Calu3 (cell line): ENCODE results near the gene SLC35G4. TPM values are rescaled to one million over a fixed set of nuclear protein-coding genes. Genes with fewer than 3 reads are reported as not detected.
"Not testable (repeated sequence)": the region's sequence is repeated elsewhere in the genome, so short reads cannot be mapped to it uniquely, and the experiment has no call there.

Source experiments
- BruUV-seq: library from RNA; stranded (reverse); fragments of 400-500 nt; replicated peaks from 2 replicates; lab custom pipeline; 2021; lab: Mats Ljungman, UMichigan
- CTCF ChIA-PET: fragments of 300-600 bp; sonication (Branson Sonifier 250); formaldehyde crosslinking; loops from one replicate; lab custom pipeline; 2022; ENCODE audit warnings: antibody characterized with exemption; lab: Charles Lee
- DNase-seq: peaks from one replicate; pipeline ENCODE4 v3.0.0; 2022
- H3K27ac Mint-ChIP-seq: one replicate; pipeline ENCODE4 v1.8.0; 2022; ENCODE audit warnings: mixed read lengths; ENCODE audit not compliant: unreplicated experiment
- H3K27me3 Mint-ChIP-seq: one replicate; pipeline ENCODE4 v1.8.0; 2022; ENCODE audit warnings: mixed read lengths; ENCODE audit not compliant: unreplicated experiment
- H3K36me3 Mint-ChIP-seq: one replicate; pipeline ENCODE4 v1.8.0; 2022; ENCODE audit warnings: mild to moderate bottlenecking, moderate library complexity, mixed read lengths; ENCODE audit not compliant: insufficient read depth, unreplicated experiment
- H3K4me1 Mint-ChIP-seq: one replicate; pipeline ENCODE4 v1.8.0; 2022; ENCODE audit warnings: mild to moderate bottlenecking, low read depth, mixed read lengths; ENCODE audit not compliant: unreplicated experiment
- H3K4me3 Mint-ChIP-seq: one replicate; pipeline ENCODE4 v1.8.0; 2022; ENCODE audit warnings: mild to moderate bottlenecking, low read depth, moderate library complexity, mixed read lengths; ENCODE audit not compliant: unreplicated experiment
- H3K9me3 Mint-ChIP-seq: one replicate; pipeline ENCODE4 v1.8.0; 2022; ENCODE audit warnings: low read depth, mixed read lengths; ENCODE audit not compliant: unreplicated experiment
- intact Hi-C: fragments of 100-400 bp; cut with micrococcal nuclease; formaldehyde crosslinking; loops from one replicate; pipeline ENCODE4 v1.10.0; 2022; ENCODE audit not compliant: unreplicated experiment
- total RNA-seq: library from RNA; stranded (reverse); gene quantifications from 2 replicates; pipeline ENCODE4 v1.2.3, GENCODE V29; 2022
- TF ChIP-seq, protein P1 (sequence below): fragments of 200-600 bp; IDR thresholded peaks from one replicate; pipeline ENCODE4 v1.8.0; 2022; ENCODE audit warnings: antibody characterized with exemption; ENCODE audit not compliant: unreplicated experiment

SLC35G4 gene
- total RNA-seq, 1 experiment from 2014 or later: not detected

DNA sequence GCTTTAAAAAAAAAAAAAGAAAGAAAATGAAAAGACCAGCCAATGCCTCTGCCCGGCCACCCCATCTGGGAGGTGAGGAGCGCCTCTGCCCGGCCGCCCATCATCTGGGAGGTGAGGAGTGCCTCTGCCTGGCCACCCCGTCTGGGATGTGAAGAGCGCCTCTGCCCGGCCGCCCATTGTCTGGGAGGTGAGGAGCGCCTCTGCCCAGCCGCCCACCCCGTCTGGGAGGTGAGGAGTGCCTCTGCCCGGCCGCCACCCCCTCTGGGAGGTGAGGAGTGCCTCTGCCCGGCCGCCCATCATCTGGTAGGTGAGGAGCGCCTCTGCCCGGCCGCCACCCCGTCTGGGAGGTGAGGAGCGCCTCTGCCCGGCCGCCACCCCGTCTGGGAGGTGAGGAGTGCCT lies 37.9 kb downstream of the SLC35G4 start:
- BruUV-seq, intact Hi-C loops, H3K27ac Mint-ChIP-seq, H3K4me3 Mint-ChIP-seq, H3K4me1 Mint-ChIP-seq, DNase-seq, CTCF ChIA-PET, H3K36me3 Mint-ChIP-seq, H3K9me3 Mint-ChIP-seq: not testable (repeated sequence)
- H3K27me3 Mint-ChIP-seq: peaks cover 28% of the 10 kb centered on the region

DNA sequence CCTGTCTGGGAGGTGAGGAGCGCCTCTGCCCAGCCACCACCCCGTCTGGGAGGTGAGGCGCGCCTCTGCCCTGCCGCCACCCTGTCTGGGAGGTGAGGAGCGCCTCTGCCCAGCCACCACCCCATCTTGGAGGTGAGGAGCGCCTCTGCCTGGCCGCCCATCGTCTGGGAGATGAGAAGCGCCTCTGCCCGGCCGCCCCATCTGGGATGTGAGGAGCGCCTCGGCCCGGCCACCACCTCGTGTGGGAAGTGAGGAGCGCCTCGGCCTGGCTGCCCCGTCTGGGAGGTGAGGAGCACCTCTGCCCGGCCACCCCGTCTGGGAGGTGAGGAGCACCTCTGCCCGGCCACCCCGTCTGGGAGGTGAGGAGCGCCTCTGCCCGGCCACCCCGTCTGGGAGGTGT lies 38.4 kb downstream of the SLC35G4 start:
- H3K4me1 Mint-ChIP-seq, CTCF ChIA-PET, H3K9me3 Mint-ChIP-seq, intact Hi-C loops, H3K27ac Mint-ChIP-seq, BruUV-seq, H3K4me3 Mint-ChIP-seq, DNase-seq, H3K36me3 Mint-ChIP-seq: not testable (repeated sequence)
- H3K27me3 Mint-ChIP-seq: peaks cover 28% of the 10 kb centered on the region

DNA sequence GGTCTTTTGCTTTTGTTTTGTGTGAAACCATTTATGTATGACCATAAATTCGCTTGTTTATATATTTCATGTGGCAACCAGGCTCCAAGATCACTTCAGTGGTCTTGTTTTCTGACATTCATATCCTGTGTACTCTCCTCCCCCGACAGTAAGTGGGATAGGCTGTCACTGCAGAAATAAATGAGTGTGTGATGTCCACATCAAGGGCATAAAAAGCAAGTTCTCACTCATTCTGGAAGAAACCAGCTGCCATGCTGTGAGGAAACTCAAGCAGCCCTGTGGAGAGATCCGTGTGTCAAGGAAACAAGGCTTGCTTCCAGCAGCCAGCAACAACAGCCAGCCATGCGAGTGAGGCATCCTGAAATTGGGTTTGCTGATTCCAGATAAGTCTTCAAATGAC lies 40.4 kb downstream of the SLC35G4 start:
- H3K36me3 Mint-ChIP-seq: no peaks in the 10 kb centered on the region
- intact Hi-C loops: no loop called here
- no peak overlapping the region for H3K27ac Mint-ChIP-seq
- H3K9me3 Mint-ChIP-seq: peaks cover 2% of the 10 kb centered on the region
- H3K4me3 Mint-ChIP-seq: no peak overlapping the region
- peaks cover 46% of the 10 kb centered on the region for H3K27me3 Mint-ChIP-seq
- CTCF ChIA-PET: no interaction called here
- TF ChIP-seq, protein P1, sequence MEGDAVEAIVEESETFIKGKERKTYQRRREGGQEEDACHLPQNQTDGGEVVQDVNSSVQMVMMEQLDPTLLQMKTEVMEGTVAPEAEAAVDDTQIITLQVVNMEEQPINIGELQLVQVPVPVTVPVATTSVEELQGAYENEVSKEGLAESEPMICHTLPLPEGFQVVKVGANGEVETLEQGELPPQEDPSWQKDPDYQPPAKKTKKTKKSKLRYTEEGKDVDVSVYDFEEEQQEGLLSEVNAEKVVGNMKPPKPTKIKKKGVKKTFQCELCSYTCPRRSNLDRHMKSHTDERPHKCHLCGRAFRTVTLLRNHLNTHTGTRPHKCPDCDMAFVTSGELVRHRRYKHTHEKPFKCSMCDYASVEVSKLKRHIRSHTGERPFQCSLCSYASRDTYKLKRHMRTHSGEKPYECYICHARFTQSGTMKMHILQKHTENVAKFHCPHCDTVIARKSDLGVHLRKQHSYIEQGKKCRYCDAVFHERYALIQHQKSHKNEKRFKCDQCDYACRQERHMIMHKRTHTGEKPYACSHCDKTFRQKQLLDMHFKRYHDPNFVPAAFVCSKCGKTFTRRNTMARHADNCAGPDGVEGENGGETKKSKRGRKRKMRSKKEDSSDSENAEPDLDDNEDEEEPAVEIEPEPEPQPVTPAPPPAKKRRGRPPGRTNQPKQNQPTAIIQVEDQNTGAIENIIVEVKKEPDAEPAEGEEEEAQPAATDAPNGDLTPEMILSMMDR: no peak
- no TSS peak for BruUV-seq
- DNase-seq: no peak
- no peaks in the 10 kb centered on the region for H3K4me1 Mint-ChIP-seq

DNA sequence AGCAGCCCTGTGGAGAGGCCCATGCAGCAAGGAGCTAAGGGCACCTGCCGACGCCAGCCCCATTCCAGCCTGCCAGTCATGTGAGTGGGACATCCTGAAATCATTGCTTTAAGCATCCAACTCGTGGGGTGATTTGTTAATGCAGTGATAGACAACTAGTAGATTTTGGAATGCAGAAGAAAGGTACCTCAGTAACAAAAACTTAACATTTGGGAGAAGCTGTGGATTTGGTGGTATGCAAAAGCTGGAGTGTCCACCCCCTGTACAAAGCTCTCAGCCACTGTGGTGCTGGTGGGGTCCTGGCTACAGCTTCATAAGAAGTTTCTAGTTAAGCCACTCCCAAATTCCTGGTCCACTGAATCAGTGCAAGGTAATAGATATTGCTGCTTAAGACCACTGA lies 42.5 kb downstream of the SLC35G4 start:
- Mint-ChIP-seq H3K36me3 (no peaks in the 10 kb centered on the region), H3K4me3 (no peak overlapping the region), H3K4me1 (no peaks in the 10 kb centered on the region), H3K9me3 (peaks cover 2% of the 10 kb centered on the region), H3K27ac (no peak overlapping the region), H3K27me3 (peaks cover 67% of the 10 kb centered on the region)
- intact Hi-C loops: no loop called here
- no TSS peak for BruUV-seq
- CTCF ChIA-PET: no interaction called here
- TF ChIP-seq, protein P1: no peak
- no peak for DNase-seq

DNA sequence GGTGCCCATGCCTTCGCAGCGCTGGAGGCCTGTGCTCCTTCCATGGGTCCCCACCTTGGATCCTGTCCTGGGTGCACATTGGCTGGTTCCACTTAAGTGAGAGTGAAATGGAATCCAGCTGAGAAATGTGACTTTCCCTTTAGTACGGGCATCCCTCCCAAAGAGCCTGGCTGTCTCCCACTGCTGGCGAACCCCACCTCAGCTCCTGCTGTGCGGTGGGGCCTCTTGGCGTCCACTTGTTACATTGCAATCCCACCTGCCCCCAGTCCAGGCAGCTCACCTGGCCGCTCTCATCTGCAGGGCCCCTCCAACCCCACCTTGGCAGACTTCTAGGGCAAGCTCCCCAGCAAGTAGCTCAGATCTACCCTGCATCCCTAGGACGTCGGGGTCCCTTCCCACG lies 44.1 kb downstream of the SLC35G4 start:
- no TSS peak for BruUV-seq
- H3K9me3 Mint-ChIP-seq: no peaks in the 10 kb centered on the region
- DNase-seq: no peak
- intact Hi-C loops: no loop called here
- peaks cover 83% of the 10 kb centered on the region for H3K27me3 Mint-ChIP-seq
- CTCF ChIA-PET: interaction anchor here (1.2 kb wide), 1 partner anchor 75 kb away, joined by 3 read pairs; no protein-coding TSS in a partner anchor
- no peaks in the 10 kb centered on the region for H3K36me3 Mint-ChIP-seq
- no peak overlapping the region for H3K4me3 Mint-ChIP-seq
- H3K27ac Mint-ChIP-seq: no peak overlapping the region
- H3K4me1 Mint-ChIP-seq: no peaks in the 10 kb centered on the region
- TF ChIP-seq, protein P1: no peak
